GM18870 (cell line): ENCODE results near the gene MACROH2A1.

Experiments used
- ATAC-seq: cut with Tn5 transposase; IDR thresholded peaks from one replicate; pipeline ENCODE4 v1.9.1; 2021; ENCODE audit warnings: moderate library complexity; ENCODE audit not compliant: unreplicated experiment

The MACROH2A1 gene

DNA sequence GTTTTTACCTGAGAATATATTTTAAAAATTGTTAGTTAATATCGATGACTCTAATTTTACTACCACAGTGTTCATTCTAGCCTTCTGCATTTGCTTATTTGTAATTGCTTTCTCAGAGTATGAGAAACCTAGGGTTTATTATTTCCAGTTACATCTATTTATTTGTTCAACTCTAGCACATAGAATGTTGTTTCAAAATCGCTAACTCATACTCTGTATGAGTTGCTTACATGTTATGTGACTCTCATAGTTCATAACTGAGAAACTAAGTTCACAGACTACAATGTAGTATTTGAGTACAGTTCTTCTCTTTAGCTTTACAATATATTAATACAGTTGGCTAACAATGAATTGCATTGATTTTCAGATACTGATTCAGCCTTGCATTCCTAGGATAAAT, 103.2 kb downstream of the MACROH2A1 start:
- no peak for ATAC-seq

DNA sequence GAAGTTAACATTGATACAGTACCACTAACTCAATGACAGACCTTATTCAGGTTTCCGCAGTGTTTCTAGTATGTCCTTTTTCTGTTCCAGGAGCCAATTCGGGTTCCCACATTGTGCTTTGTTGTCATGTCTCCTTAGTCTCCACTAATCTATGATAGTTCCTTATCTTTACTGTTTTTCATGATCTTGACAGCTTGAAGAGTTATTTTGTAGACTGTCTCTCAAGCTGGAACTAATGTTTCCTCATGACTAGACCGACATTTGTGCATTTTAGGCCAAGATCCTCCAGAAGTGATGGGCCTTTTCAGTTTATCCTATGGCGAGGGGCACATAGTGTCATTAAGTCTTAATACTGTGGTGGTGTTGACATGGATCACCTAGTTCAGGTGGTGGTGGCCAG, 104.2 kb downstream of the MACROH2A1 start:
- no peak for ATAC-seq

GRCh38 chr5:135289651-135290050, 109.4 kb downstream of the MACROH2A1 start:
- no peak for ATAC-seq

DNA sequence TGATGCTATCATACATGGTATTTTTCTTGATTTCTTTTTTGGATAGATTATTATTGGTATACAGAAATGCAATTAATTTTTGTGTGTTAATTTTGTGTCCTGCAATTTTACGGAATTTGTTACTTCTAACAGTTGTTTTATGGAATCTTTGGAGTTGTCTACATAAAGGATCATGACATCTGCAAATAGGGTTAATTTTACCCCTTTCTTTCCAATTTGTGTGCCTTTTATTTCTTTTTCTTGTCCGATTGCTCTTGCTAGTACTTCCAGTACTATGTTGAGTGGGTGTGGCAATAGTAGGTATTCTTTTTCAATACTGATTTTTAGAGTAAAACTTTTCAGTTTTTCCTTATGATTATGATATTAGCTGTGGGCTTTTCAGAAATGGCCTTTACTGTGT, 111.5 kb downstream of the MACROH2A1 start:
- ATAC-seq: no peak
